Common myeloid progenitor, CD34-positive (primary cell): ENCODE data around the gene EPAS1.

Source experiments
- CTCF ChIA-PET: fragments of 350-600 bp; sonication (Branson Sonifier 250); formaldehyde crosslinking; loops from one replicate; lab custom pipeline; 2021; ENCODE audit warnings: antibody characterized with exemption; lab: Charles Lee
- POLR2A ChIA-PET: fragments of 350-600 bp; sonication (Branson Sonifier 250); formaldehyde crosslinking; loops from one replicate; lab custom pipeline; 2021; ENCODE audit warnings: antibody characterized with exemption; lab: Charles Lee
- DNase-seq, 3 donors: peaks; one replicate each; pipeline versions ENCODE4 v3.0.0 to v3.0.0-alpha.2; 2013
- H3K27ac ChIP-seq, 2 experiments: 1 replicate in 1 of 2; 2 replicates in 1 of 2; pipeline ENCODE4 v1.7.0; 2013; ENCODE audit warnings: inconsistent platforms in 2 of 2, low read length in 2 of 2, mild to moderate bottlenecking in 2 of 2, low read depth in 1 of 2, moderate library complexity in 1 of 2; ENCODE audit not compliant: severe bottlenecking in 2 of 2, insufficient read depth in 1 of 2, poor library complexity in 1 of 2
- H3K27me3 ChIP-seq, 5 experiments: replicated peaks in 2 of 5; 1 replicate in 3 of 5; 2 replicates in 2 of 5; pipeline versions ENCODE4 v1.6.1 to v1.7.0; 2013; ENCODE audit warnings: low read length in 4 of 5, mild to moderate bottlenecking in 2 of 5, moderate library complexity in 2 of 5, inconsistent platforms in 1 of 5; ENCODE audit not compliant: insufficient read depth in 5 of 5, control insufficient read depth in 4 of 5
- H3K36me3 ChIP-seq, 4 experiments: 1 replicate in 2 of 4; 2 replicates in 2 of 4; pipeline versions ENCODE4 v1.6.1 to v1.7.0; 2013; ENCODE audit warnings: low read length in 3 of 4, control low read depth in 1 of 4, mild to moderate bottlenecking in 1 of 4; ENCODE audit not compliant: control insufficient read depth in 4 of 4, insufficient read depth in 4 of 4
- H3K4me1 ChIP-seq, 4 experiments: 1 replicate in 3 of 4; 2 replicates in 1 of 4; pipeline versions ENCODE4 v1.6.1 to v1.7.1; 2013; ENCODE audit warnings: low read length in 3 of 4, mild to moderate bottlenecking in 3 of 4, control low read depth in 1 of 4, inconsistent platforms in 1 of 4, moderate library complexity in 1 of 4; ENCODE audit not compliant: control insufficient read depth in 4 of 4, insufficient read depth in 4 of 4; ENCODE audit errors: control extremely low read depth in 1 of 4
- H3K4me3 ChIP-seq, 7 experiments: 1 replicate in 4 of 7; 2 replicates in 3 of 7; pipeline versions ENCODE4 v1.5.1 to v1.7.0; 2013; ENCODE audit warnings: mild to moderate bottlenecking in 7 of 7, low read length in 6 of 7, moderate library complexity in 6 of 7, inconsistent platforms in 2 of 7, low read depth in 2 of 7, control low read depth in 1 of 7; ENCODE audit not compliant: insufficient read depth in 4 of 7, control insufficient read depth in 1 of 7; ENCODE audit errors: extremely low read depth in 1 of 7
- H3K9me3 ChIP-seq, 5 experiments: 1 replicate in 4 of 5; 2 replicates in 1 of 5; pipeline versions ENCODE4 v1.6.1 to v1.7.1; 2013; ENCODE audit warnings: low read length in 4 of 5, mild to moderate bottlenecking in 2 of 5, inconsistent platforms in 1 of 5, low read depth in 1 of 5, moderate library complexity in 1 of 5; ENCODE audit not compliant: control insufficient read depth in 4 of 5, insufficient read depth in 2 of 5; ENCODE audit errors: control extremely low read depth in 1 of 5
- whole genome bisulfite sequencing: methylation state at CpG from one replicate; pipeline ENCODE4 v1.1.5; 2013; ENCODE audit not compliant: insufficient coverage; 5-methylcytosine and 5-hydroxymethylcytosine counted together

Gene EPAS1

DNA sequence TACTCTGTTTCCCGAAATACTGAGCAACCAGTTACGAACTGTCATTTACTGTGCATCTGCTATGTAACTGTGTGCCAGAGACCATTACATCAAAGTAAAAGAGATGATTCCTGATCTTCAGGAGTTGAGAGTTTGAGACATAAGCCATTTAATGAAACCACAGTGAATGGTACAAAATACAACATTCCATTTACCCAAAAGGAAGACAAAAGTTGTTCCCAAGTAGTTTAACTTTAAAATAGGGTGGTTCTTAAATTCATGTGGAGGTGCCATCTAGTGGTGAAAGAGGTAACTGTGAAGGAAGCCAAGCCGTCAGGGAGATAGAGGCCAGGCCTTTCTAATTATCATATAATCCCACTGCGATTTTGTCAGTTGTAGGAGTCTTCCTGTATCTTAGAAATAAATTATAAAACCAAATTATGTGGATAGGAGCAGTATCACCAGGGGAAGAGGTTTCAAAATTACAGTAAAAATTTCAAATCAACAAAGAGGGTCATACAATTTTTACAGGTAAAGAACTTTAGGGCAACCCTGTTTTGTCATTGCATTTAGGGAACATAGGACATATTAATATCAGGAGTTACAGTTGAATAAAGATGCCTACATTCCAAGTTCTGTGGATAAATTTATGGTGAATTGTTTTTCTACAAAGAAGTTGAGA lies 67.7 kb downstream of the EPAS1 start:
- H3K27ac ChIP-seq = no peak overlapping the region
- H3K4me3 ChIP-seq = no peak overlapping the region
- H3K36me3 ChIP-seq = no peaks in the 10 kb centered on the region
- POLR2A ChIA-PET = no interaction called here
- CTCF ChIA-PET = interaction anchor here (1.1 to 5.2 kb wide), 7 partner anchors 18 to 372 kb away, joined by 3 to 32 read pairs (median 7); no protein-coding TSS in a partner anchor
- H3K9me3 ChIP-seq = peaks cover 0 to 3% (median 0%) of the 10 kb centered on the region in 5 experiments
- WGBS = no CpG with 5 or more reads among the region's 4 CpGs
- no peaks in the 10 kb centered on the region for H3K27me3 ChIP-seq
- peak; percentile 63 to 77 (median 70) for DNase-seq
- peaks cover 7 to 59% (median 33%) of the 10 kb centered on the region in 4 experiments for H3K4me1 ChIP-seq

DNA sequence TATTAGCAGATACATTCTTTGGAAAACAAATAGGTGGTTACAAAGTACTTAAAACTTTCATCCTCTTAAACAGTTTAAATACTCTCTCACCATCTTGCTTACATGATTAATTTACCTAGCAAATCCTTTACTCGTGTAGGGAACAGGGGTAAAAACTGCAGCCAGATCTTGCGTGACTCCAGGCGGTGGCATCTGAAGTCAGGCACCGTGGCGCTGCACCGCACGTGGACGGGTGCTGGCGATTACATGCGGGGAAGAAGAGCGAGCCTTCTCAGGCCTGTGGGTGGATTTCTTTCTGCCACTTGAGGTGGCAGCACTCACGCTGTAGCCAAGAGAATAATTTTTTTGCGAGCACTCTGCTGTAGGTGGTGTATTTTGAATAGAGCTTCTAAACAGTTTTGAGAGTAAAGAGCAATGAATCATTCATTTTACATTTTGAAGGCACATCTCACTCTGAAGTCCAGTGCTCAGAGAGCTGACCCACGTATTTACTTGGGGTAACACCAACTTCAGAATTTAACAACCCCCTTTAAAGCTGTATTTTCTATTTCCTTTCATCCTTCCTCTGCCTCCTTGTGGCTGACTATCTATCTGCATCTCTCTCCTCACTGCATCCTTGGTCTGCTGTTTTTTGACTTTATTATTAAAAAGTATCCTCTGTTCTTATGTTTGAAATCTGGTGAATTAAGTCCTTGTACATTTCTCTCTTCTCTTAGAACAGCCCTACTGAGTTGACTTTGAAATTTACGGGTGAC lies 68.9 kb downstream of the EPAS1 start:
- ChIA-PET POLR2A (no interaction called here), CTCF (interaction anchor here (0.7 to 5.2 kb wide), 23 partner anchors 8 to 373 kb away, joined by 3 to 32 read pairs (median 4); partner anchors contain the start of gene EPAS1)
- H3K4me3 ChIP-seq = no peak overlapping the region
- no peaks in the 10 kb centered on the region for H3K36me3 ChIP-seq
- peaks cover 0 to 3% (median 0%) of the 10 kb centered on the region in 5 experiments for H3K9me3 ChIP-seq
- DNase-seq = peak in 1 of 3 donors; percentile 17
- H3K27ac ChIP-seq = no peak overlapping the region
- whole genome bisulfite sequencing = 96% methylated on average over 11 of the region's 15 CpGs
- H3K27me3 ChIP-seq = no peaks in the 10 kb centered on the region
- peaks cover 7 to 63% (median 35%) of the 10 kb centered on the region in 4 experiments for H3K4me1 ChIP-seq

DNA sequence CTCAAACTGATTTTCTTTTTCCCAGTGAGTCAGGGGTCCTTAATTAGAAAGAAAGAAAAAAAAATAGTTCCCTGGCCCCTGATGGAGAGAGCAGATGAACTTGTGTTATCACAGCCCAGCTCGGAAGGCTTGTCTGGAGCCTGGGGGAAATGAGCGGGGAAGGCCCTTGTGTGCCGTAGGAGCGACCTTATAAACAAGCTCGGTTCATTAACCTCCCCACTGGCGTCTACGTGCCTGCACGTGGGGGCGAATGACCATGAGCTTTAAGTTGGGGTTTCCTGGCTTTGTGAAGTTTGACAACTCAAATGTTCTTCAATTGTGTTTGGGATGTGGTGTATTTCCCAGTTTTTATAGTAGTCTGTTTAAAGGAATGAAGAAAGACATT lies 69.5 kb downstream of the EPAS1 start:
- no peak for DNase-seq
- Histone ChIP-seq H3K27me3 (no peaks in the 10 kb centered on the region), H3K9me3 (peaks cover 0 to 3% (median 0%) of the 10 kb centered on the region in 5 experiments), H3K36me3 (no peaks in the 10 kb centered on the region), H3K4me3 (no peak overlapping the region), H3K27ac (no peak overlapping the region), H3K4me1 (peaks cover 7 to 61% (median 35%) of the 10 kb centered on the region in 4 experiments)
- POLR2A ChIA-PET = no interaction called here
- WGBS = 99% methylated on average over 9 of the region's 9 CpGs
- CTCF ChIA-PET = interaction anchor here (0.9 to 5.2 kb wide), 21 partner anchors 9 to 359 kb away, joined by 3 to 32 read pairs (median 5); partner anchors contain the start of gene EPAS1

DNA sequence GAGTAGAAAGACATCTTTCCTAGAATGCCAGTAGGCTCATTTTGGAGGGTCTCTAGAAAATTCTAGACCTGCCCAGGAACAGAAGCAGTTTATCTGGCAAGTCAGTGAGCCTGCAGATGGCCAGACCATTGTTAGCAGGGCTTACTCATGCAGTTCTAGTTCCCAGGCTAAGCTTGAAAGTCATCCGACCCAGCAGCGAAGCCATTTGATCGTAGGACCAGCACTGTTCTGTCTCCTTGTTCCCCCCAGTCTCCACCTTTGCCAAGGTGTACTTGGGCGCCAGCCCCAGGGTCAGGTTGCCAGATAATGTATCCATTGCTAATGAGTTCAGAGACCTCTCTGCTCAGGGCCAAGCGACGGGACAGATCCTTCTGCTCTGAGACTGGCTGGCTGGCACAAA lies 70.1 kb downstream of the EPAS1 start:
- Histone ChIP-seq H3K4me3 (no peak overlapping the region), H3K9me3 (peaks cover 0 to 3% (median 0%) of the 10 kb centered on the region in 5 experiments), H3K27ac (no peak overlapping the region), H3K4me1 (peaks cover 7 to 55% (median 32%) of the 10 kb centered on the region in 4 experiments), H3K27me3 (no peaks in the 10 kb centered on the region), H3K36me3 (no peaks in the 10 kb centered on the region)
- ChIA-PET CTCF (interaction anchor here (0.7 to 5.2 kb wide), 16 partner anchors 10 to 357 kb away, joined by 3 to 32 read pairs (median 5); partner anchors contain the start of gene EPAS1), POLR2A (no interaction called here)
- WGBS = 100% methylated on average over 6 of the region's 6 CpGs
- no peak for DNase-seq

DNA sequence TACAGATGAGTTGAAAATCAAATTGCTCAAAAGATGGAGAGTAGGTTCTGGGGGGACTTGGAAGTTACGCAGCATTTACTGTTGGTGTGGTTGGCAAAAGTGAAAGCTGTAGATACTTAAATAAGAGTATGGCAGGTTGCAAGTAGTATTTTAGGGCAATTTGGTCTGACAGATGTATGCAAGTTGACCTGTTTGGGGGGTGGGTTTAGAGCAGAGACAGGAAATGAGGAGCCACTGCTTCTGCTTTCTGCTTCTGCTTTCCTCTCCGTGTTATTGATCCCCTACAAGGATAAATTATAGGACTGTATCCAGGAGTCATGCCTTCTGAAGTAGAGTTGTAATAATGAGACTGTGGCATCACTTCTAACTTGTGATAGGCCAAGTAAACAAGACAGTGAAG lies 71.2 kb downstream of the EPAS1 start:
- 0% methylated on average over 1 of the region's 2 CpGs for WGBS
- Histone ChIP-seq H3K4me1 (peaks cover 7 to 46% (median 29%) of the 10 kb centered on the region in 4 experiments), H3K27ac (no peak overlapping the region), H3K27me3 (no peaks in the 10 kb centered on the region), H3K9me3 (peaks cover 0 to 3% (median 0%) of the 10 kb centered on the region in 5 experiments), H3K4me3 (peak overlapping the region in 2 of 7 experiments; percentile 21 to 39), H3K36me3 (no peaks in the 10 kb centered on the region)
- CTCF ChIA-PET = interaction anchor here (1.3 to 5.2 kb wide), 4 partner anchors 10 to 138 kb away, joined by 4 to 32 read pairs (median 12); no protein-coding TSS in a partner anchor
- DNase-seq = peak; percentile 35 to 91 (median 86)
- POLR2A ChIA-PET = no interaction called here

DNA sequence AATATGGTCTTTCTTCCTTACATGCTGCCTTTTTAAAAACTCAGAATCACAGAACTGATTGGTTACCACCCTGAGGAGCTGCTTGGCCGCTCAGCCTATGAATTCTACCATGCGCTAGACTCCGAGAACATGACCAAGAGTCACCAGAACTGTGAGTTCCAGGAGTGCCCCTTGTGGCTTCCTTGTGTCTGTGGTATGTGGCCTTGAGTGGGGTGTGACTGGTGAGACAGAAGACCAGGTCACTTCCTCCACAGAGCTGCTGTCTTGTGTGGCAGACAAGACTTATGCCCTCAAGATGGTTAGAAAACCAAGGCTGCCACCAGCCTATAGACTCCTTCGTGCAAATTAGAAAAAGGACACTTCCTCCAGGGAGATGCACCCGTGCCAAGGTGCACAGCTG lies 72.6 kb downstream of the EPAS1 start:
- CTCF ChIA-PET = interaction anchor here (1.2 to 5.2 kb wide), 5 partner anchors 8 to 307 kb away, joined by 3 to 32 read pairs (median 7); no protein-coding TSS in a partner anchor
- H3K4me3 ChIP-seq = no peak overlapping the region
- WGBS = 89% methylated on average over 3 of the region's 5 CpGs
- H3K36me3 ChIP-seq = no peaks in the 10 kb centered on the region
- H3K4me1 ChIP-seq = peaks cover 7 to 37% (median 26%) of the 10 kb centered on the region in 4 experiments
- H3K27me3 ChIP-seq = no peaks in the 10 kb centered on the region
- H3K27ac ChIP-seq = no peak overlapping the region
- H3K9me3 ChIP-seq = no peaks in the 10 kb centered on the region
- DNase-seq = peak in 2 of 3 donors; percentile 50 to 60
- POLR2A ChIA-PET = no interaction called here
